Measurements from ENCODE around the gene VMAC.

Gene VMAC

DNA sequence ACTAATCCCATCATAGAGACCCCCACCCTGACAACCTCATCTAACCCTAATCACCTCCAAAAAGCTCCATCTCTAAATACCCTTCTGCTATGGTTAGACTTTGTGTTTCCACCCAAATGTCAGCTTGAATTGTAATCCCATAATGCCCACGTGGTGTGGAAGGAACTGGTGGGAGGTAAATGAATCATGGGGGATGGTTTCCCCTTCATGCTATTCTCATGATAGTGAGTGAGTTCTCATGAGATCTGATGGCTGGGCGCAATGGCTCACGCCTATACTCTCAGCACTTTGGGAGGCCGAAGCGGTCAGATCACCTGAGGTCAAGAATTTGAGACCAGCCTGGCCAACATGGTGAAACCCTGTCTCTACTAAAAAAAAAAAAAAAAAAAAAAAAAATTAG lies 2.6 kb downstream of the VMAC start:
- no peak for DNase-seq

DNA sequence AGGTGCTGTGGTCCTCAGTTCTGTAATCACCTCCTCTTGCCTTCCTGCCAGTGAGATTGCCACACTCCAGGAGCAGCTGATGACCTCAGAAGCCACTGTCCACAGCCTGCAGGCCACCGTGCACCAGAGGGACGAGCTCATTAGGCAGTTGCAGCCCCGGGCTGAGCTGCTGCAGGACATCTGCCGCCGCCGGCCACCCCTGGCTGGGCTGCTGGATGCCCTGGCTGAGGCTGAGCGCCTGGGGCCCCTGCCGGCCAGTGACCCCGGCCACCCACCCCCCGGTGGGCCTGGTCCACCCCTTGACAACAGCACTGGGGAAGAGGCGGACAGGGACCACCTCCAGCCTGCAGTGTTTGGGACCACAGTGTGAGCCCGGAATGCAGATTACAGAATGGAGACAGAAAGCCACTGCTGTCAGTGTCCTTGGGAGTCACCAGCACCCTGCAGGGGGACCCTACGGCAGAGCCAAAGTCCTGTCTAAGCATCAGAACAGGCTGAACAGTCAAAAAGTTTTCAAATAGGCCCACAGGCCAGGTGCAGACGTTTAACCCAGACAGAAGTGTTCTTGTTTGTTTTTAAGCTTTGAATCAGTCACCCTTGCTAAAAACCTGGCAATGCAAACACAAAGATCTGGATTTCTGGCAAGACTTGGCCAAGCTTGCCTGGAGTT lies 4.2 kb downstream of the VMAC start:
- DNase-seq, result no peak

DNA sequence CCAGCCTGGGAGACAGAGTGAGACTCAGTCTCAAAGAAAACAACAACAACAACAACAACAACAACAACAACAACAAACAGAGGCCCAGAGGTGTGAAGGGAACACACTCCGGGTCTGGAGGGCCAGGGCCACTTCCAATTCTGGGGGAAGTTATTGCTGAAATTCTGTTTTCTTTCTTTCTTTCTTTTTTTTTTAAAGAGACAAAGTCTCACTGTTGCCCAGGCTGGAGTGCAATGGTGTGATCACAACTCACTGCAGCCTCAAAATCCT lies 5.9 kb downstream of the VMAC start:
- DNase-seq, result no peak

DNA sequence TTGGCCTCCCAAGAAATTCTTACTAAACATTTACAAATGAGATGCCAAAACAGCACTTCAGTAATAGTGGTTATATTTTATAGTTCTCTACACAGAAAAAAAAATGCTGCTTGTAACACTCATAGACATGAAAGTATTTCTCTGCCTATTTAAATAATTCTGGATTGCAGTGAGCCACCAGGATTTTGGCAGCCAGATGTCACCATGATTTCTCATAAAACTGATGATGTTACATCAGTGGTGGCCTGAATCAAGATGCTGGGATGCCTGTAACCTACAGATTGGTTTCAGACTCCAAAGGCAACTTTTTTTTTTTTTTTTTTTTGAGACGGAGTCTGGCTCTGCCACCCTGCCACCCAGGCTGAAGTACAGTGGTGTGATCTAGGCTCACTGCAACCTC lies 6.7 kb downstream of the VMAC start:
- no peak for DNase-seq

DNA sequence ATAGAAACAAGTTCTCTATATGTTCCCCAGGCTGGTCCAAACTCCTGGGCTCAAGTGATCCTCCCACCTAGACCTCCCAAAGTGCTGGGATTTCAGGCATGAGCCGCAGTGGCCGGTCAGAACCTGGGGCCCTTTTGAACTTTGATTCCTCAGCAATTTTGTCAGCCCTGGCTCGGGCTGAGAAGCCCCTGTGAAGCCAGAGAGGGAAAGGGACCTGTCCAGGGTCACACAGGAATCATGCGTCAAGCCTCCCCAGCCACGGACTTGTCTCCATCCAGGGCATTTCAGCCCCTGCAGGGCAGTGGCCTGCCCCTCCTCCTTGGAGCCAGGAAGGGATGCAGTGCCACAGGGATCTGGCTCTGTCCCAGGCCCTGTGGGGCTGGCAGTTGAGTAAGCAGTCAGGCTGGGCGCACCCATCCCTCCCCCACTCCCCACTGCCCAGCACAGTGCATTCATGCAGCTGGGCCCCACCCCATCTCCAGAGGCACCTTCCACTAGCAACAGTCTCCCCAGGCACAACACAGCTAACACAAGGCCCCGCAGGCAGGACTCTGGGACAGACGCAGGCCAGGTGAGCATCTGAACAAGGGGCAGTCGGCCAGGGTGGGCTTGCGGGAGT lies 9.2 kb downstream of the VMAC start, which contains the start of gene CAPS:
CAPS (plus strand) TSS at position 516 of the 619 bp plus-strand sequence. CDS start 153 bp downstream, outside the sequence.
- no peak for DNase-seq

DNA sequence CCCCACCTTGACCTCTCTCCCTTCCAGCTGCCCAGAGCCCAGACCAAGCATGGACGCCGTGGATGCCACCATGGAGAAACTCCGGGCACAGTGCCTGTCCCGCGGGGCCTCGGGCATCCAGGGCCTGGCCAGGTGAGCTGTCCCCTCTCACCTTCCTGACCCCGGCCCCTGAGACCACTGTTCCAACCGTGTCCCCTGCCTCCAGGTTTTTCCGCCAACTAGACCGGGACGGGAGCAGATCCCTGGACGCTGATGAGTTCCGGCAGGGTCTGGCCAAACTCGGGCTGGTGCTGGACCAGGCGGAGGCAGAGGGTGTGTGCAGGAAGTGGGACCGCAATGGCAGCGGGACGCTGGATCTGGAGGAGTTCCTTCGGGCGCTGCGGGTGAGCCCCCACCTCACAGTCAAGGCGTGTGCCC lies 9.7 kb downstream of the VMAC start:
- DNase-seq, result no peak

DNA sequence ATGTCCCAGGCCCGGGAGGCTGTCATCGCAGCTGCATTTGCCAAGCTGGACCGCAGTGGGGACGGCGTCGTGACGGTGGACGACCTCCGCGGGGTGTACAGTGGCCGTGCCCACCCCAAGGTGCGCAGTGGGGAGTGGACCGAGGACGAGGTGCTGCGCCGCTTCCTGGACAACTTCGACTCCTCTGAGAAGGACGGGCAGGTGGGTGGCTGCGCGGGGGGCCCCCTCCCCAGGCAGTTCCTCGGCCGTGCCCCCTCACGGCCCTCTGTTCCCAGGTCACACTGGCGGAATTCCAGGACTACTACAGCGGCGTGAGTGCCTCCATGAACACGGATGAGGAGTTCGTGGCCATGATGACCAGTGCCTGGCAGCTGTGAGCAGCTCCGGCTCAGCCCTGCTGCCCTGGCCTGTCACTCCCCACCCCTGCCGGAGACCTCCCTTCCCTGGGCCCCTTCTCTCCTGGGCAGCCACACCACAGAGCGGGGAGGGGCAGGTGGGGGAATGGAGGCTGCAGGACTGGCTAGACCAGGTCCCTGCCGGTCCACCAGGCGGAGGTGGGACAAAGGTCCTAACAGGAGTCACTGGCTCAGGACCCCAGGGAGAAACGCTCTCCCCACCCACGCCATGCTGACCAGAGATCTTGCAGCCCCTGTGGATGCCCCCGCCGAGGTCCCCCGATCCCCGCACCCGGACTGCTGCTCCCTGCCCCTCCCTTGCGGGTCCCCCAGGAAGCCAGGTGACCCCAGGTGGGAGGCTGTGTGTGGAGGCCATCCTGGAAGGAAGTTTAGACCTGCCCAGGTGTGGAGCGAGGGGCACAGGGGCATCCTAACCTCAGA lies 10.5 kb downstream of the VMAC start:
- DNase-seq, result no peak

DNA sequence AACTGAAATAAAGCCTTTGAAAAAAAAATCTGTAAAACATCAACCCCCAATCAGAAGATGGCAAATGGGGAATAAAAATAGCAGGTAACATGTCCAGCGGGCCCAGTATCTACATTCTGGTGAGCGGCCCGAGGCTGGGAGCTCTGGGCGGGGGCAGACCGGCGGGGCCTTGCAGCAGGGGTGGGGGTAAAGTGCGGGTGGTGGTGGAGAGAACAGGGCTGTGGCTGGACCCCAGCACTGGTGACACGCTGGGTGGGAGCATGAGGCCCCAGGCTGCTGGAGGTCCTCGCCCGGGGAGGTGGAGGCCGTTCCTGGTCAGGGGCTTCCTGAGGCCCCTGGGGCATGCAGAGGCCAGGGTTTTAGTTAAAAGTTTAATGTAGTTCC lies 11.1 kb downstream of the VMAC start:
- no peak for DNase-seq

DNA sequence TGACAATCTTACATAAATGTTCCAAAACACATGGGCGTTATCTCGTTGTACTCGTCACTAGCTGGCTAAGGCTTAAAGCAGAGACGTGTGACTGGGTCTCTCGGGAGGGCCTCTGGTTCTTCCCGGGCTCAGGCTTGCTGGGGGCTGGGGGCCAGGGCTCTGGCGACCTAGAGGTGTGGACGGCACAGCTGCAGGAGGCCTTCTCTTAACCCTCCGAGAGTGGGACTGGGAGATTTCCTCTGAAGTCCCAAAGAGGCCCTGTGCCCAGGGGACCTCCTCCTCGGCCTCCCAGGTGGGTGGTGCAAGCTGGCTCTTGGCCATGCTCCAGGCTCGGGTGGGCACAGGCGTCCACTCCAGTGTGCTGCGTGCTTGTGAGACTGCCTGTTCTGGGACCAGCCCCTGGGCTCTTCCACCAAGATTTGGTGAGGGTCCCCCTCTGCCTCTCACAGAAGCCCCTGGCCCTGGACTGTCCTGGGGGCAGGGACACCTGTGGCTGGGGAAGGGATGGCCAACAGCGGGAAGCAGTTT lies 11.6 kb downstream of the VMAC start:
- no peak for DNase-seq

DNA sequence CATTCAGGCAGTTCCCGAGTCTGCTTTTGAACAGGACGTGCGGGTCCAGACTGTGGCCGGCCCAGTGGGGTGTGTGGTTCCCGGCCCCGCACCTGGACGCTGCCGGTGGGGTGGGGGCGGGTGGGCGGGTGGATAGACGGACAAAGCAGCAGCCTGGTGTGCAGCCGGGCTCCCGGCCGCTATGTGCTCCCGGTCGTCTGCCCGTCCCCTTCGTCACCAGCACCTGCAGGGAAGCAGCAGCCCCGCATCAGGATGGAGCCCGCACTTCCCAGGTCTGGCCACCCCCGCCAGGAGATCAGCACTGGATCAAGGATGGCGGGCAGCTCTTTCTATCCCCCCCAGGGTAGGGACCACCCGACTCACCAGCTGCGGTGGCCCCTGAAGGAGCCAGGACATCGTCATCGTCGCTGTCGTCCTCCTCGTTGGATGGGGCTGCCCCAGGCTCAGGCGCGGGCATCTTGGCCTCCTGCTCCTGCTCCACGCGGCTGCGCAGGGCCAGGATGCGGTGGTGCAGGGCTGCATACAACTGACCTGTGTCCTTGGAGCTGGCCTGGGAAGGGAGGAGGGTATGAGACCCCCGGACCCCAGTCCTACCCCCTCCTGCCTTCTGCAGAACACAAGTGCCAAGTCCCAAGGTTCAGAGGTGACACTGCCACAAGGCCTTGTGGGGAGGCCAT lies 12.9 kb downstream of the VMAC start:
- no peak for DNase-seq

DNA sequence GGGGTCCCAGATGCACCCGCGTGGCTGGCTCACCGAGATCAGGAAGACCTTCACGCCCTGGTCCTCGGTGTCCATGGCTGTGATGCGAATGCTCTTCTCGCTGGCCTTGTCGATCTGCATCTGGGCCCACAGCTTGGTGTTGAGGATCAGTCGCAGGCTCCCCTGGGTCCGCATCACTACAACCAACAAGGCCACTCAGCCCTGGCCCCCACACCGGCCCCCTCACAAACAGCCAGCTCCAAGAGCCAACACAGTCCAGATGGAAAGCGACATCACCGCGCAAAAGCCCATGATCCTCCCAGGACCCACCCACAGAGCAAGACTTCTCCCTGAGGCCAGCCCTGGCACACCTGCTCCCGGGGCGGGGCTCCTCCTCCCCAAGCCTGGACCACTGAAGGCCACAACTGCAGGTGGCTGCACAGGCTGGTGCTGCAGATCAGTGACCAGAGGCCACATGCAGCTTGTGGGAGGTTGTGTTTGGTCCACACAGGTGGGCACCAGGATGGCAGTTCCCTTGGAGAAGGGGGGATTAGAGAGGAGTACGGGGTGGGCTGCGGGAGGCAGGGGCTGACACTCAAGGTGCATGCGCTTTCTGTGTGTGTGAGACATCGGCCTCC lies 13.9 kb downstream of the VMAC start:
- no peak for DNase-seq

DNA sequence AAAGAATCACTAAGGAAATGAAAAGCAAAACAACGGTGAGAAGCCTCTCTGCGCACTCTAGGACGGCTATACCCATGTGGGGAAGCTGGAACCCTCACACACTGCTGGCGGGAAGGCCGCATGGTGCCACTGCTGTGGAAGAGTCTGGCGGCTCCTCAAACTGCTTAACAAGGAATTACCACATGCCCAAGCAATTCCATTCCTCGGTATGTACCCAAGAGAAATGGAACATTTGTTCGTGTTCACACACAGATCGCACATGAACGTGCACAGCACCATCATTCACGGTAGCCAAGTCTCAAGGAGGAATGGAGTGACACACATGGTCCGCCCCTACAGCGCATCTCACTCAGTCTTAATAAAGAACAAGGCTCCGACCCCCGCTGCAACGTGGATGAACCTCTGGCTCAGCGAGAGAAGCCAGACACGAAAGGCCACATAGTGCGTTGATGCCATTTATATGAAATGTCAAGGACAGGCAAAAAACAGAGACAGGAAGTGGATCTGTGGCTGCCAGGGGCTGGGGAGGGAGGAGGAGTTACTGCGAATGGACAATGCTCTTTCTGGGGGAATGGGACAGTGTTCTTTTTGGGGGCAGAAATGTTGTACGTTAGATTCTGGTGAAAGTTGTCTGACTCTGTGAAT lies 17.0 kb downstream of the VMAC start:
- DNase-seq, result no peak

DNA sequence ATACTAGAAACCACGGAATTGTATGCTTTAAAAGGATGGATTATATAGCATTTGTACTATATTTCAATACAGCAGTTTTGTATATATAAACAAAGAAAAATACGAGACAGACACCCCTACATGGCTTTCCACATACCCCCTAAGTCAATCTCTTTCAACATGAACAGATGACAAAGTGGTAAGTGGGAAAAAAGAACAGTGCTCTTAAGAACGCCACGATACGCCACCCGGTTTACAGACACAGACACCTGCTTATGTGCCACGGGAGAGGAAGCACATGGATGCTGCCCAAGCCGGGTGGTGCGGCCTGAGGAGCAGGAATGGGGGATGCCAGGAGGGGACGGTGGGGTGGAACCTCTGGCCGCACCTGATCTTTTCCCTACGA lies 17.5 kb downstream of the VMAC start:
- DNase-seq, result no peak

DNA sequence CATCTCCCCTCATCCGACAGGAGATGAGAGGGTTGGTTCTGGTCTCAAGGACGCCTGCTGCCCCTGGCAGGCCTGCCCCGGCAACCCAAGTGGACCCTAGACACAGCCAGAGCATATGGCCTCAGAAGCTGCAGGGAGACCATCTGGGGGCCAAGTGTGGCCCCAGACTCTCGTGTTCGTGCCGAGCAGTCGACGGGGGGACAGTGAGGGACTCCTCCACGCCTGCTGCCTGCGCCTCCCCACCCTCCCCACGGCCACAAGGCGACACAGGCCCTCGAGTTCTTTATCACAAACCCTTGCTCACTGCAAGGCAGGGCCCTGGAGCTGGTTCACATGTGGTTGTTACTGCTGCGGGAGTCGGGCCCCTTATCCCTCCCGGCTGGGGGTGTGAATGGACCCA lies 18.7 kb downstream of the VMAC start:
- no peak for DNase-seq

DNA sequence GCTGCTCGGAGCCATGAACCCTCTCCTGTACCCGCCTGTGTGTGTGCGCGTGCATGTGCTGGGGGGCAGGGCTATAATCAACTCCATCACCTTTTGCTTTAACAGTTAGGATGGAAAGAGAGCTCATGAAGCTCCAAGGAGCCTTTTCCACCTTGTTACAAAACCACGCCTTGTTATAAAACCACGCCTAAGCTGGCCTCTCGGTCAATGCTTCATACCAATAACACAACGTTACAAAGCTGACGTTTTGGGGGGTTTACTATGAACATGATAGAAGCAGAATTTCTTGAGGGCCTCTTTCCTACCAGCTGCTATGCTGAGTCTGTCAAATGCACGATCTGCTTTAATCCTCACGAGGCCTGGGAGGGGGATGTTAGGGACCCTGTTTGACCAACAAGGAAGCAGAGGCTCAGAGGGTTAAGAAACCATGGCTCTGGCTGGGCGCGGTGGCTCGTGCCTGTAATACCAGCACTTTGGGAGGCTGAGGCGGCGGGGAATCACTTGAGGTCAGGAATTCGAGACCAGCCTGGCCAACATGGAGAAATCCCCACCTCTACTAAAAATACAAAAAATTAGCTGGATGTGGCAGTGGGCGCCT lies 21.3 kb downstream of the VMAC start:
- DNase-seq, result no peak

DNA sequence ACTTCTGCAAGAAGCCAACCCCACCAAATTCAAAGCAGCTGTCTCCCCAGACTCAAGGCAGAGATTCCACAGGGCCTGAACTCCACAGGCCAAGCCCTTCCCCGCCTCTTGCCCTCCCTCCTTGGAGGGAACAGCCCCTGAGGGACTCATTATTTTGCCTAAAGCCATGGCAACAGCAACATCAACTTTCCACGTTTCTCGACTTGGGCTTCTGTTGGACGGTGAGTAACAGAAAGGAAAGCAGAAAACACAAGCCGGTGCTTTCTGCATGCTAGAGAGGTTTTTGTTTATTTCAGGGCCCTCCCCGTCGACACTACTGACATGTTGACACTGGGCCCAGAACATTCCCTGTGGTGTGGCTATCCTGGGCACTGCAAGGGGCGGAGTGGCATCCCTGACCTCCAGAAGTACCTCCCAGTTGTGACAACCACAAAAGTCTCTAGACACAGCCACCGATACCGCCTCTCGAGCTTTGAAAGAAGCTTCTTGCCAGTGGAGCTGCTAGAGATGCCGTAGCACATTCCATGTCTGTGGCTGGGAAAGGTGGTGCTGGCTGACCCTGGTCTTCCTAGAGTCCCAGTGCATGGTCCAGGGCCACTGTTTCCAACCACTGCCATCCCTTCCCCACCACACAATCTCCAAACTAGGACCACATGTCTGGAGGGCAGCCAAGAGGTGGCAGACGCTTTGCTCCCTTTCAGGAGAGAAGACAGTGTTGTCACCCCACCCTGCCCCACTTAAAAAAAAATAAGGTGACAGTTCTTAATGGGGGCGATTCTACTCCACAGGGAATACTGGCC lies 22.2 kb downstream of the VMAC start:
- no peak for DNase-seq

DNA sequence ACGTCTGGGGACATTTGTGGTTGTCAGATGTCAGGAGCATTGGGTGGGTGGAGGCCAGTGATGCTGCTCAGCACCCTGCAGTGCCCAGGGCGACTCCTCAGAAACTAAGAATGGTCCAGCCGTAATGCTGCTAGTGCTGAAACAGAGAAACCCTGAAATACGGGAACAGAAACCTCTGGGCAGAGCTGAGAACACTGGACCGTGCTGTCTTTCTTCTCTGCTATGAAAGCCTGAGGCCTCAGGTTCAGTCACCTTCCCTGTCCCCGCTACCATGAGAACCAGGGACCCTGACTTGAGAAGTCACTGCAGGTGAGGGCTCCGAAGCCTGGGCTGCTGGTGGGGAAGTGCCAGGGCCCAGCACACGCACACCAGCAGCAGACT lies 22.8 kb downstream of the VMAC start:
- no peak for DNase-seq

DNA sequence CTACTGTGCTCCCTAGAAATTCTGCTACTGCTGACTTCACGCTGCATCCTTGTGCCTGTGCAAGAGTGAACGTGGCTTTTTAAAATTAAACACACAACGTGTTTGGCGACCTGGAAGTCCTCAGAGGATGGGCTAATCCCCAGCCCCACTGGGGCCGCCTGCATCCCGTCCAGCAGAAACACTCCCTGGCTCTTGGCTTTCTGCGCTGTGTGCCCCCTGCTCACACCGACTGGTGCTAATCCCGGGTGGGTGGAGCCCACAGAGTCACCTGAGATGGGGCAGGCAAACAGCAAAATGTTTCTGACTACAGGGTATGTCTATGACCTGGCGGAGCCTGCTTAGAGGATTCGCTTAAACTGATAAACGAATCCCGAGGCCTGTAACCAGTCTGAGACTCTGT lies 24.5 kb downstream of the VMAC start:
- no peak for DNase-seq

DNA sequence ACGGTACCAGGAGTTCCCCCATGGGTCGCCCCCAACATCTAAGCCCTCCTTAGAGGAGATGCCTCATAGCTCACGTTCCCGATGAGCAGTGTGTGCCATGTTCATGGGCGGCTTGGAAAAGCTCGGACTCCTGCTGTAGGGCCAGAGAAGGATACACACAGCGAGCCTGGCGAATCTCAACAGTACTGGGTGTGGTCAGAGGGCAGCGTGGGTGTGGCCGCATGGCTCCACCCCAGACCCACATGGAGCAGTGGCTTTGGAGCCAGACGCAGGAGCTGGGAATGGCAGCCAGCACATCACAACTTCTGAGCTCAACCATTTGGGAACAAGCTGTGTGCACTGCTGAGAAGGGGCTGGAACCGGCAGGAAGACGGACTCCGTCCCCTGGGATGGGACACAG lies 25.0 kb downstream of the VMAC start:
- no peak for DNase-seq

DNA sequence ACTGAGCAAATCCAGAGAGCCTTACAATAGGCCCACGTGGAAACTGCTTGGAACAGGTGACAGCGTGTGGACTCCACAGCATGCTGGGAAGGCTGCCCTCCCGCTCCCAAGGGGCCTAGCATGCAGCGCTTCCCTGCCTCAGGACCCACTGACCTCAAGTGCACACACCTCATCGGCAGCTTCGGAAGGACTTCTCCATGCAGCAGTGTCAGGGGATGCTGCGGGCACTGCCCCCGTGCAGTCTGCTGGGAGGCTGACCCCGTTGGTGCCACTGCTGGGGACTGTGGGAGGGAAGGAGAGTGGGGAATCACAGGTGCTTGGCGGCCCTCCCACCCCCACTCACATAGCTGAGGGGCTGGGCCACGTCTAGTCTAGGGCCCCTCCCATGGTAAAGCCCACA lies 26.6 kb downstream of the VMAC start:
- no peak for DNase-seq

DNA sequence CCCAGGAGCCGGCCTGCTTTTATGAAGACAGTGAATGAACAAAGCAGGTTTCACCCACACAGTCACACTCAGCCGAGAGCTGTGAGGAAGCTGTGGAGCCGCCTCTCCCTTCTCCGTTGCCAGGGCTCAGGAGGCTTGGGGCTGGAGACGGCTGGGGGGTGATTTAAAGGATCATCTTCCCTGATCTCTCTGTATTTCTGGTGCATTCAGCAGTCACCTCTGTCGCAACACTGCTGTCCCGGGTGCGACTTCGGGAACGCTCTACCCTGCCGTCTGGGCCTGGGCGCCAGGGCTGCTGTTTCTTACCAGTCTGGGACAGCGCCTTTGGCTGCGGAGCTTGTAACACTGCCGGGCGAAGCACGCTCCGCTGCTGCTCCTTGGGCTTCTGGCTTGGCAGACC lies 27.5 kb downstream of the VMAC start:
- no peak for DNase-seq
